Erythroblast (primary cell): ENCODE measurements around the gene FOXL3.

Experiments used
- GATA1 ChIP-seq: IDR thresholded peaks from 2 replicates; pipeline ENCODE4 v1.6.1; 2011; ENCODE audit warnings: low read depth, mild to moderate bottlenecking, control low read depth, low read length, moderate library complexity
- POLR2A ChIP-seq: IDR thresholded peaks from 2 replicates; pipeline ENCODE4 v1.6.1; 2011; ENCODE audit warnings: mild to moderate bottlenecking, low read length

- TF ChIP-seq POLR2A: no peak
- TF ChIP-seq GATA1: no peak
Observed at GRCh38 chr7:280461-280860, 9.5 kb upstream of the FOXL3 start.
